CD4-positive, alpha-beta T cell treated with Interleukin-1 beta for 1 hour (primary cell): ENCODE data around the gene ABI3BP.

ENCODE experiments used
- DNase-seq, 2 donors: peaks; one replicate each; pipeline ENCODE4 v3.0.0-alpha.2; 2020 to 2022

The ABI3BP gene

DNA sequence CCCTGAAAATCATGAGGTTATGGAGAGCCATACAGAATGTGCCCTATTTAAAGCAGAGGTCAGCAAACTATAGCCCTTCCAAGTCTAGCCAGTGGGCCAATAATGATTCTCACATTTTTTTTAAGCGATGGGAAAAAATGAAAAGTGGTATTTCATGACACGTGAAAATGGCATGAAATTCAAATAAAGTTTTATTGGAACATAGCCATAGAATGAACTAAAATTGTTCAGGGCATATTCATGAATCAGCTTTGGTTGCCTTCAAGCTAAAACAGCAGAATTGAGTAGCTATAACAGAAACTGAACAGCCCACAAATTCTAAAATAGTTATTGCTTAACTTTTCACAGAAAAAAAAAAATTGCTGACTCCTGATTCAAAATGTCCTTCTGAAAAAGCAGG, 179.4 kb downstream of the ABI3BP start:
- DNase-seq: no peak

DNA sequence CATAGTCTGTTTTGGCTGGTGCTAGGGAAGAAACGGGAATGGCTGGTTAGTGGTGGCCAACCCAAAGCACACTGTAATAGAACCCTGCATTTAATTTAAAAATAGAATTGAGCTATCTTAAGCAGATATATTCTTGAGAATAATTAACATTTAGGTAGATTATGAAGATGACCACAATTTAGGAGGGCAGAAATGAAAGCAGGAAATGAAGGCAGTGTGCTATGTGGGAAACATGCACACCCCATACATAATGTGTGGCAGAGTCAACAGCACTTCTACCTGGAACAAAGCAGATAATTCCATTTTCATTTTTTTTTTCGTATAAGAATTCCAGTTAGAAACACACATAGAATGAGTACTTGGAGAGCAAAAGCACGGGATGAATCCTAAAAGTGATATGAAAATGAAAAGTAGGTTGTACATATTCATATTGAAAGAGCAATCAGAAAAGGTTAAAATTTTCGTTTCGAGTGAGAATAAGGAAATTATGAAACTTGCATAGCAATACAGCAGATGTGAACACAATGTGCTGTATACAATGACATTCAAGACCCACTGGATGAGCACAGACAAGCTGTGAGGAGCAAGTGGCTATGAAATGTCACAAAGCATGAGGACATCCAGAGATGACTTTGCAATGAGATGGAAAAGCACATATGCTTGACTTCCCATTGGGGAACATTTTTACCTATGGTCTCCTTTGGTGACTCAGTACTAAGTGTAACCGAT, 181.3 kb downstream of the ABI3BP start:
- DNase-seq: no peak

DNA sequence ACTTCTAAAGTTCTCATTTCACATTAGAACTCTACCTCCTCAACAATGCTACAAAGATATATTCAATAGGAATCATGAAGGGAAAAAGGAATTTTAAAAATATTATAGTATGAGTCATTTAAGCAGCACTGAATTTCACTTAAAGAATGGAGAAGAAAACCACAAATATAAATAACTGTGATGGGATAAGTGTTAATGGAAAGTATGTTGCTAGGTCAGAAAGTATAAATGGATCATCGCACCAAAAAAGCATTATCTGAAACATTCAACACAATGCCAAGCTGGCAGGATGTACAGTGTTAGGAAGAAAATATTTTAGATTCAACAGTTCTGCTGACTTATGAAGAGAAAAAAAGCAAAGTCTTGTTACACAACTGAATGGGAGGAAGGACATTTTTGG, 182.6 kb downstream of the ABI3BP start:
- no peak for DNase-seq

DNA sequence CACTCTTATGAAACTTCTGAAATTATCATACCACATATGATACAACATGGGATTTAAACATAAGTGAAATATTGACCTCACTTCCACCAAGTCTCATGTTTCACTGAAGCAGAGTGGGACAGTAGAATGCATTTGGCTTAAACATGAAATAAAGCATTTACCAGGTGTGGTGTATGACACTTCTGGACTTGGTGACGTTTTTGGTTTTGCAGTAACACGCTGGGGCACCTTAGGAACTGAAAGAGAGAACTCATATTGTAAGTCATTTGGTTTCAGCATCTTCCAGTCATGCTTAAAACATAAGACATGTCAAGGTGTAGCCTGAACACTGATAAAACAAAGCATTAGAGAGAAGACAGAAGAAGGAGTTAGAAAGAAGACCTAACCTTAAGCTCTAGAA, 188.6 kb downstream of the ABI3BP start:
- no peak for DNase-seq

DNA sequence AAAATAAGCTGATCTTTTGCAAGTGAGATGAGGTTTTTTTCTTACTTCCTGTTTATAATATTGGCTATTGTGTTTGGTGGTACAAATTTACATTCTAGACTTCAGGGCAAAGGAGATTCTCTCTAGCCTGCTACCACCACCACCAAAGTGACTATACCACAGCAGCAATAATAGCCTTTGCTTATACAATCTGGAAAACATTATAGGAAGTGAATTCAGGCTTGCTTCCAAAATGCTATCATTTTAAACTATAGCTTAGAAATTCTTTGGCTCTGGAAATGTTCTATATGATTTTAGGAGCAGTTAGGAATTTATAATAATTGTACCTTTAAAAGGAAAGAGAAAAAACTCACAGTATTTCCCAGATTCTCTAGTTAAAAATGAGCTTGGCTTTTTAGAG, 189.5 kb downstream of the ABI3BP start:
- no peak for DNase-seq

DNA sequence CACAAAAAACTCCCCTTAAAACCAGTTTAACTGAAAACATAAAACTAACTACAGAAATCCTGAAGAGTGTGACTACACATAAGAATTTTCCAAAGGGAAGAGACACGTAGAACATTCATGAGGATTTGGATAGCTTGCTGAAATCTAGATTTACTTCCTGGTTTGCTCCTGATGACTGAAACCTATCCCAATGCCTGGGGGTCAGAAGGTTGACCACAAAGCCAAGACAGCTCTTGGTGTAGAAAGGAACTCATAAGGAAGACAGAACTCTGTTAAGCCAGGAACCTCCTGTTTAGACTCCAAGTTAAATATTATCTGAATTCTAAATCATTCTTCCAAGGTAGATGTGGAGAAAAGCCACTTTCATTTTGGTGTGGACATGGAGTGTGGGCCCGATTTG, 191.1 kb downstream of the ABI3BP start:
- DNase-seq: no peak

DNA sequence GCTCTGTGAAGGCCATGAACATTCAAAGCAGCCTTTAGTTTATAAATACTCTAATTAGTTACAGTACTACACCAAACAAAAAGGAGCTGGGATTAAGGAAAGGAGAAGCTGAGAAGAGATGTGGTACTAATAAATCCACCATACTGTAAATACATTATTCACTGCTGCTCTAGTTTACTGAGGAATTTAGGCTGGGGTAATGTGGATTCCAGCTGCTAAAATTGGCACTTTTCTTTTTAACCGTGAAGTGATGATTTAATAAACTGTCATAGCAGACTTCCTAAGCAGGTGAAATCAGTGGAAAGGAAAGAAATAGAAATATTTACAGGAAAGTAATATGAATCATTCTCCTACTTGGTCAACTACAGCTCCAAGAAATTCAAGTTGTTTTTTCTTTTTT, 195.2 kb downstream of the ABI3BP start:
- no peak for DNase-seq

DNA sequence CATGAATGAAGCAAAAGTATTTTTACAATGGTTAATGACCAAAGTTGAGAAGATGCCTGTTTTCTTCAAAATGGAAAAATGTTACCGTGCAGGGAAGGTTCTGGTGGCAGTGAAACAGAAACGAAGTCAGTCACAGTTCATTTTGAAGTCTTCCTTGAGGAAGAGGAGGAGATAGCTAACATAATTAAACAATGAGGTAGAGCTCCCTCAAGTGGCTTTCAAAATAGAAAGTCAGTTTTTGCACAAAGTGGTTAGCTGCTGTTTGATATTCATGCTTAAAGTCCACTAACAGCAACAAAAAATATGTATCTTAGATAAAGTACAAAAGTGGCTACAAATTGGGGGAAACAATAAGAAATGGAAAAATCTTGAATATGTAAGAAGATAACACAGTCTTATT, 196.7 kb downstream of the ABI3BP start:
- no peak for DNase-seq

DNA sequence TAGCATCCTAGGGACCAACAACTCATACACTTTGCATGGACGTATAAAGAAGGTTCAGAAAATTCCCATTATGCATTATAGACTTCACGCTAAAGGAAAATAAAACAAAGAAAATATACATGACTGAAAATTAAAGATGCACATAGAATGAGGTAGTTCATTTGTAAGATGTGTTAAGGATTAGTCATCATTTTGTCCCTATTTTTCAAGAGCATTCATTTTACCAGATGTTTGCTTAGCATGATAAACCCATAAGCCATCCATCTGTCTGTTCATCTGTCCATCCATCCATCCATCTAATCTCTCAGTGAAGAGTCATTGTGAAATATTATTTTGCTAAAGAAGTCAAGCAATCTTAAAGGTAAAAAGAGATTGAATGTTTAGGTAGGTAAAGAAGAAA, 203.6 kb downstream of the ABI3BP start:
- DNase-seq: no peak

DNA sequence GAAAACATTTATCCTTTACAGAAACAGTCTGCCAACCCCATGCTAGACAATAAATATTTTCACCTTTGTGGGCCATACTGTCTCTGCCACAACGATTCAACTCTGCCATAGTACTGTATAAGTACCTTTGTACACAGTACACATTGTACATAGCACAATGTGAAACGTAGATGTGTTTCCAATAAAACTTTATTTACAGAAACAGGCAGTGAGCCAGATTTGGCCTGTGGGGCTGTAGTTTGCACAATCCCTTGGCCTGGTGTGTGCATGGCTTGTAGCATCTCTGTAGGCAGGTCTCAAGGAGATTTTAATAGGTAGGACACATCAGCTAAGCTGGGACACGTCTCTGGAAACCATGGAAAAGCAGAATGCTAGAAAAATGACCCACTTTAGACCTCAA, 209.6 kb downstream of the ABI3BP start:
- no peak for DNase-seq

DNA sequence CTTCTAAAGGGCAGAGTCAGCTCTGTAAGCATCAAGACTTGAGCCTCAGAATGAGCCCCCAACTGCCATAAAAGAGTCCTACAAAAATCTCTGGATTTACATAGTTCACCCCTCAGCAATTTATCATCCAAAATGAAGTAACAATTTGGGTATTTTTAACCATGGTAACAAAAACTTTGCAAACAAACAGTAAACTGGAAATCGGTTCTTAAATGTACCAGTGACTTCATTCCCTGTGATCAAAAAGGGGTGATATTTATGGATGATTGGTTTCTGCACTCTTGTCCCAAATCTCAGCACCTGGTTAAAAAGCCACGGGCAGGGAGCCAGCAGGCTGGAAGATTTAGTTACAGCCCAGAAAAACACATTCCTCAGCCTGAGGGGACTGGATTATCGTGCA, 210.3 kb downstream of the ABI3BP start:
- DNase-seq: no peak

DNA sequence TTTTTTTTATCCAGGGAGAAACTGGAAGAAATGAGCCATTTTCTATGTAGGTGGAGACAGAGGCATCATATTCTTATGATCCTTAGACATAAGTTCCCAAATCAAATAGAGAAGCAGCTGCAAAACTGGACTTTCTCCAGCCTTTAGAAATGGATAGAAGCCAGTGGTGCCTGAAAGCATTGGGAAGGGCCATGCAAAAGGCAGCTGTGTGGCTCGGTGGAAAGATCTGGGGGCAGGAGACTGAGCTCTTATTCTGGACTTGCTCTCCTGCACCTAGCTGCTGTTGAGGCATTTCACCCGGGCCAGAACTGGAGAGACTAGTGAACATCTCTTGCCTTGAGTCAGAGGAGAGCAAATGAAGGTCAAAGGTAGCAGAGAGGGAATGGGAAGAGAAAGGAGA, 210.9 kb downstream of the ABI3BP start:
- no peak for DNase-seq

DNA sequence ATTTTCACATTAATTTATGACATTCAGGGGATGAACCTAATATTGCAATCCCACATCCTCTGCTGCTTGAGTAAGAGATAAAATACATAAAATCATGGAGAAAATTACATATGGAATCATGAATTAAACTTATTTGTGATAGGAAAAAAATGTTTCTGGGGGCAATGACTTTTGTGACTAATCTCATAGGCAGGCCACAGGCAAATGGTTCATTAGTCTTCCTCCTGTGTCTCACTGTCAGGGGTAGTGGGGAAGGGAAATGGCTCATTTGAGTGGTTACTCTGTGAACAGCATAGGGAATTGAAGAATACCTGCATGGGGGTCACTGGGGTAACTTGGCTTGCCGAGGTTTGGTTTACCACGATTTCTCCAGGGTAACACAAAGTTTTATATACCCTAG, 211.9 kb downstream of the ABI3BP start:
- DNase-seq: no peak

DNA sequence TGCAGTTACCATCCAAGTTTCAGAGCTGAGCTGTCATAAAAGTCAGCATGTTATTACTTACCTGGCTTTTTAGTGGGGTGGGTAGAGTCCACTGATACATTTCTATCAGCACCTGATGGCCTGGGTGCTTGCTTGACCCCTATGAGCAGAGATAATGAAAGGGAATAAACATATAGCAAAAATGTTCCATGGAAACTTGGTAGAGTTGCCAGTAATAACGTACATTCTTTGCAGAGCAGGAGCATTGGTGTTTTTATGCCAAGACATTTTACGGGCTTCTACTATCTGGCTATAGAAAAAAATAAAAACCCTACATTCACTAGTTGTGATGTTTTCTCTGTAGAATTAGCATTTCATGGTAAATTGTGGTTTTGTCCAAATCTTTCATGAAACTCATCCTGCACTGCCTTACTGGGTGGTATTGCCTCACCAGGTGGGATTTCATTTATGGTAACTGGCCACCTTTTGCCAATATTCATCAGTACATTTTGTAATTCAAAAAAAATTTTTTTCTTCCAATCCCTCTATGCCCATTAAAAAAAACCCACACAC, 213.1 kb downstream of the ABI3BP start:
- no peak for DNase-seq

DNA sequence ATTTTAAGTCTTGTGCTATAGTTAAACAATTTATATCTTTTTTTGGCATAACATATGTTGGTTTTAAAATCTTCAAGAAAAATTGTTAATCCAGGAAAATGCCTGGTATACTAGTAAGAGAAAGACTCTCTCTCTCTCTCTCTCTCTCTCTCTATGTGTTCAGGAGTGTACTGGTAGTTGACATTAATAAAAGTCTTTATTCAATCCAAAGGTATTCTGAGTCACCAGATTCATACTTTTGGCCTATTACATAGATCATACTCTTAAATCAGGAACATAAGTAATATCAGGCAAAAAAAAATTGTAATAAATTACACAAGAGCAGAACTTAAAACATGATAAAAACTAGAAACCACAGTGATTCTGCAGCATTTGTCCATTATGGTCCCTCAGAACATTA, 213.7 kb downstream of the ABI3BP start:
- no peak for DNase-seq

DNA sequence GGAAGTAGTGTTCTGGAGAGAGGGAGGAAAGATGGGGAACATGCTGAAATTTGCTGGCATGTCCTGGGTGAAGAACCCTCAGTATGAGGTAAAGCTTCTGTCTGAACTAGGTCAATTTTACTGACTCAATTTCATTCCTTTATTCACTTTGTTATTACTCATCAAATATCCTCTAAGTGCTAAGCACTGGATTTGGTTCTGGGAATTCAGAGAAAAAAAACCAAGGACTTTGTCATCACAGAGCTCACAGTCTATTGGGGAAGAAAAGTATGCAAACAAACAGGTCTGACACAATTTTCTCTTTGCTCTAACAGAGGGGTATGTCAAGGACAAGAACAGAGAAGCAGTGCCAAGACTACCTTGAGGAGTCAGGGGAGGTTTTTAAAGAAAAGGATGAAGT, 215.9 kb downstream of the ABI3BP start:
- no peak for DNase-seq

DNA sequence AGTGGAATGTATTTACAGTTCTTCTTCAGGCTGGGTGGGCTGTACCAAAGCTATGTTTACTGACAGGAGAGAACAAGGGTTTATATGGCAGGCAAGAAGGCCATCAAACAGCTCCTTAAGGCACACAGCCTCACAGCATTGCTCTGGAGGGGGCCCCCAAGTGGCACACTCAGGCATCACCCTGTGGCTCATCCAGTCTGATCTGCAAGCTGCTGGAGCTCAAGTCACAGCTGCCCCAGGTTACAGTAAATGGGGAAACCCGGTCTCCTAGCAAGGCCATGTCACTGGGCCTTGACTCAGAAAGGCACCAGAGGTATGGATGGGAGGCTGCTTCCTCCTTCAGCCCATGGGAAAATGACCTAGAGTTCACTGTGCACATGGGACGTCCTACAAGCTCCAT, 216.5 kb downstream of the ABI3BP start:
- DNase-seq: no peak

DNA sequence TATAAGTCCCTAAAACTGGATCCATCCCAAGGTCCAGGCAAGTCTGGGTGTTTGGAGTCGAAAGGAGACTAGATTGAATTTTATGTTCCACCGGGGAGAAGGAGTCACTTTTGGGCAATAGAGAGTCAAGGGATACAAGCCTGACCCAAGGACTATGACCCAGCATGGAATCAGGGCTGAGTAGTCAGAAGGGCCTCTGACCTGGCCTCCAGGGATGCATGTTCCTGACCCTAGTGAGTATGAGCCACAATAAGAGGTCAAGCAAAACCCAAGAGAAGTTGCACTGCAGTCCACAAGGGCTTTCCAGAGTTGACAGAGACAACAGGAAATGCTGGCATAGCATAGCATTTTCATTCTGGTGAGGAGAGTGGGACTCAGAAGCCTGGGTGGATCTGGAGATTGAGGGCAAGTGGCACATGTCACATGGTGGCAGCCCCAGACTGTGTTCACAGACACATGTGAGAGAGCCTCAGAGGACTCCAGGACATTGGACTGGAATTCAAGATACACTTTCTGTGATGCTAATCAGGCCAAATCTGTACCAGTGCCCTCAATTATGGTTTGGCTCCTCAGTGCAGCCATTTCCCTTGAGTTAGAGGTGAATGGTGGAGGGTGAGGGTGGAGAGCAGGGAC, 217.0 kb downstream of the ABI3BP start:
- no peak for DNase-seq

DNA sequence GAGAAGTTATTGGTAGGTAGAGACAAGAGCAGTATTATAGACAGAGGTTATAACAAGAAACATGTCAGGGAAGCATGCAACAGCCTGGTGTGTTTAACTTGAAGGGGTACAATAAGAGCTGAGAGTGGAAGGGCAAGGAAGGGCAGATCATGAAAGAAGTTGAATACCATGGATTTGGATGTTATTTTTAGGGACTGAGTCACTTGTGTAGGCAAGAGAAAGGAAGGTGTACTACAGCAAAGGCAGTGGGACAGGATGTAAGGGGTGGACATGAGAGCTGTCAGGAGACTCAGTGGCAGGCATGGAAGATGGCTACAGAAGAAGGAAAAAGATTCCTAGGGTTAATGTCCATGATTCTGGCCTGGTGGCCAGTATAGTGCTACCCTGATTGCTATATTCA, 217.6 kb downstream of the ABI3BP start:
- DNase-seq: no peak

DNA sequence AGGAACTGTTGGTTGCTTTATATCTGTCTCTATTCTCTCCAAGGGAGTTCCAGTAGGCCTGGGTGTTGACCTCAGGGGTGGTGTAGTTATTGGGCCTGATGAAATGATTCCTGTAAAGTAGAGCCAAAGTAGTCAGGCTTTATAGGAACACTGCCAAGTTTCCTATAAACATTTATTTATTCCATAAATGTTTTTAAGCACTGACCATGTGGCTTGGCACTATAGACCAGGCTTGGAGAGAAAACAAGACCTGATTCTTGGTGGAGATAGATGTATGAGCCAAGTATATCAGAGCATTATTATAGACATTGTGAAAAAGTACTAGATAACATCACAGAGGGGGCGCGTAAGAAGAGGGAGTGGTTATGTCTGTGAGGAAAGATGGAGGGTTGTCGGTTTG, 218.0 kb downstream of the ABI3BP start:
- DNase-seq: no peak

DNA sequence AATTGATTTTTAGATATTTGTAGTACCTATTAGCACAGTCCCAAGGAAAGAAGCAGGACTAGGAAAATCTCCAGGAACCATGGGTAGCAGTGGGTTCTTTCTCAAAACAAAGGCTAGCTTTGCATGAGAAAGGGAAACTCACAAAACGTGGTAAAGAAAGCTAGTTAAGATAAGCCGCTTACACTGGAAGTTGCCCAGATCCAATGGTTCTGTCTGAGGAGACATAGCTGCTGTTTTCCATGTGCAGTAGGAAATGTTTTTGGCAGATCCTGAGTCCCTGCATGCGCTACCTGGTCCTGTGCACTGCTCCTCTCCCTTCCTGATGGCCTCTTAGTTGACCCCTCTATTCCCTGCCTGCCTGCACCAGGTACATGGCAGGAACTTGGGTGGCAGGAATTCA, 223.5 kb downstream of the ABI3BP start:
- DNase-seq: no peak

DNA sequence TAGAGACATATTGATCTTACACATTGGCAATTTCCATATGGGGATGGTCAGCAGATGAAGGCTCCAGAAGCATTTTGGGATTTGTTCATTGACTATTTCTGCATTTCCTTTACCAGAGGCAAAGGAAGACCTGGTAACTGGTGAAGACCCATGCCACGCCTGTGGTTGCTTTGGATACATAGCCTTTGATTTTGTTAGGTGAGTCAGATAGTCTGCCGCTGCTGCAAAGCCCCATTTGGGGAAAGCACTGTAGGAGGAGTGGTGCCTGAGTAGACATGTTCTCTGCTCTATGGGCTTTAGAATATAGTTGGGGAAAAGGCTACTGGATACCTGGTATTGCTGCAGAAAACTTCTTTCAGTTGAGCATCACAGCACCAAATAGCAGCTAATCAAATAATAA, 227.2 kb downstream of the ABI3BP start:
- DNase-seq: no peak

DNA sequence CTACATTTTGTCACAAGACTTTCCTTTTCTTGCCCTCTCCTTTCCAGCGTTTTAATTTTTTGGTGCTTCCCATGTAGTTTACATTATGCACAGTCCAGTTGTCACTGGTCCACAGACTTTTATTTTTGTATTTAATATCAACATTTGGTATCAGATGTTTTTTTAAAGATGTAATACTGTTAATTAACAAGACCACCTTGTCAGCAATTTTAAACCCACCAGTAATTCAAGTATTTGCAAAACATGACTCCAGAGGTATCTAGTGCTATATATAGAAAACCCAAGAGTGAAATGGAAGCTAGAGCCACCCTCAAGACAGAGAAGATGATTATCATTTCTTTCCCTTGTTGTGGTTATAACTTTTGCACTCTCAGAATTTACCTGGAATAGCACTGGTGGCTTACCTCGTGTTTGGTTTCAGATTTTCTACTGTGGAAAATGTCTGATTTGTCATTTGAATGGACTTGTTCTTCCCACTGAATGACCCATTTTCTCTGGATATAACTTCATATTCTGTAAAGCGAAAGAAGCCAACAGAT, 227.7 kb downstream of the ABI3BP start:
- DNase-seq: no peak

DNA sequence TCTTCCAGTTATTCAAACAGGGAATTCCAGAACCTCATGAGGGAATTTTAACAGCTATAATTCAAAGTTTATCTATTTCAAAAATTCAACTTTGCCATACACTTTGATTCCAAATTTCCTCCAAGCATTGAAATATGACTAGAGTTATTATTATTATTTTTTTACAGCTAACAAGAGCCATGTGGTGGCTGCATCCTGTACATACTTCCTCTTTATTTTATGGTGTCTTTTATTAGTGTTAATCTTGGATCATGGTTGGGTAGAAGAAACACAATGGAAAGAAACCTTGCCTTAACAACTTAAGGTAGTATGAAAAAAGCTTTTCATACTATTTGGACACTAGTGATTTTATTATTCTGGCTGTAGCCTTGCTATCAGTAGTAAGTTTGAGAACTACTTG, 231.3 kb downstream of the ABI3BP start:
- DNase-seq: no peak
